Loucy (cell line): ENCODE results near the gene SLC9A3.
"Not testable (repeated sequence)": the region's sequence is repeated elsewhere in the genome, so short reads cannot be mapped to it uniquely, and the experiment has no call there.

Experiments used
- H2AFZ ChIP-seq: fragments of 200-600 bp; sonication (generic); 2 replicates; pipeline ENCODE4 v1.6.0; 2016; ENCODE audit warnings: antibody characterized with exemption, mild to moderate bottlenecking, low read length, moderate library complexity
- H3F3A ChIP-seq: fragments of 200-600 bp; 2 replicates; pipeline ENCODE4 v1.6.0; 2016; ENCODE audit warnings: antibody characterized with exemption, low read depth, mild to moderate bottlenecking
- H3K27me3 ChIP-seq: fragments of 200-600 bp; sonication (generic); 2 replicates; pipeline ENCODE4 v1.6.1; 2014; ENCODE audit warnings: low read length, mild to moderate bottlenecking; ENCODE audit not compliant: insufficient read depth, poor library complexity, severe bottlenecking
- H3K36me3 ChIP-seq: fragments of 200-600 bp; sonication (generic); 2 replicates; pipeline ENCODE4 v1.6.1; 2016; ENCODE audit warnings: low read length; ENCODE audit not compliant: insufficient read depth
- H3K4me1 ChIP-seq: fragments of 200-600 bp; sonication (generic); 2 replicates; pipeline ENCODE4 v1.5.1; 2014; ENCODE audit warnings: low read length, mild to moderate bottlenecking; ENCODE audit not compliant: insufficient read depth, poor library complexity, severe bottlenecking
- H3K4me2 ChIP-seq: fragments of 200-600 bp; sonication (generic); 2 replicates; pipeline ENCODE4 v1.6.0; 2014; ENCODE audit warnings: antibody characterized with exemption, low read length, low read depth, mild to moderate bottlenecking; ENCODE audit not compliant: poor library complexity, severe bottlenecking
- H3K4me3 ChIP-seq: fragments of 200-600 bp; sonication (generic); 2 replicates; pipeline ENCODE4 v1.5.1; 2014; ENCODE audit warnings: low read length, mild to moderate bottlenecking, mixed read lengths; ENCODE audit not compliant: poor library complexity, severe bottlenecking
- H3K79me2 ChIP-seq: fragments of 200-600 bp; sonication (generic); 2 replicates; pipeline ENCODE4 v1.6.1; 2014; ENCODE audit warnings: low read length; ENCODE audit not compliant: insufficient read depth
- H3K9ac ChIP-seq: fragments of 200-600 bp; sonication (generic); 2 replicates; pipeline ENCODE4 v1.6.0; 2014; ENCODE audit warnings: mild to moderate bottlenecking, low read depth, low read length, moderate library complexity; ENCODE audit not compliant: poor library complexity, severe bottlenecking
- H3K9me2 ChIP-seq: fragments of 200-600 bp; sonication (generic); replicated peaks from 2 replicates; pipeline ENCODE4 v1.6.1; 2016; ENCODE audit warnings: low read depth, low read length, mixed read lengths
- H3K9me3 ChIP-seq: fragments of 200-600 bp; sonication (generic); 2 replicates; pipeline ENCODE4 v1.6.1; 2014; ENCODE audit warnings: mild to moderate bottlenecking, antibody characterized with exemption, low read length, low read depth; ENCODE audit not compliant: insufficient read depth
- H4K20me1 ChIP-seq: fragments of 200-600 bp; sonication (generic); 2 replicates; pipeline ENCODE4 v1.6.0; 2014; ENCODE audit warnings: antibody characterized with exemption, low read length, mild to moderate bottlenecking; ENCODE audit not compliant: insufficient read depth, poor library complexity, severe bottlenecking
- CTCF ChIP-seq: fragments of 200-600 bp; sonication (generic); conservative IDR thresholded peaks from 2 replicates; pipeline ENCODE4 v1.5.1; 2014; ENCODE audit warnings: mild to moderate bottlenecking, antibody characterized with exemption, low read length
- EZH2phosphoT487 ChIP-seq: fragments of 200-600 bp; IDR thresholded peaks from 2 replicates; pipeline ENCODE4 v1.6.1; 2018; ENCODE audit warnings: antibody characterized with exemption, mild to moderate bottlenecking, moderate library complexity, borderline replicate concordance

The SLC9A3 gene

DNA sequence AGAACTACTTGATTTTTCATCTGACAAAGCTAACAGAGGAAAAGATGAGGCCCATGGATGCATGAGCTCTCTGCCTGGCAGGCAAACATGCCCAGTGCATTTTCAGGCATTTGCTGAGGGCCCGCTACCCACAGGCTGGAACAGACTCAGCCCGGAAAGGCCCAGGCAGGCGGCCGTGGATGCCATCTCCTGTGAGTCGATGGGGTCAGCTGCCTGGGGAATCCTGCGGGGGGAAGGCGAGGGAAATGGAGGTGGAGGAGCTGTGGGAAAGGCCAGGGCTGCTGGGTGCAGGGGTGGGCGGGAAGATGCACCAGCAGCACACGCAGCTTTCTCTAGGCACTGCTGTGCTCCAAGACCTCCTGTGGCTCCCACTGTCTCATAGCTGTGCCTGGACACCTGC lies 13.7 kb downstream of the SLC9A3 start:
- H3F3A ChIP-seq = no peaks in the 10 kb centered on the region
- H3K4me1 ChIP-seq = no peaks in the 10 kb centered on the region
- H3K4me3 ChIP-seq = no peak overlapping the region
- H3K4me2 ChIP-seq = no peak overlapping the region
- no peaks in the 10 kb centered on the region for H3K9me2 ChIP-seq
- H2AFZ ChIP-seq = no peak overlapping the region
- no peak for TF ChIP-seq EZH2phosphoT487
- no peak for TF ChIP-seq CTCF
- no peaks in the 10 kb centered on the region for H3K79me2 ChIP-seq
- no peak overlapping the region for H3K9ac ChIP-seq
- no peaks in the 10 kb centered on the region for H3K27me3 ChIP-seq
- no peaks in the 10 kb centered on the region for H3K9me3 ChIP-seq
- no peaks in the 10 kb centered on the region for H3K36me3 ChIP-seq
- H4K20me1 ChIP-seq = no peaks in the 10 kb centered on the region

DNA sequence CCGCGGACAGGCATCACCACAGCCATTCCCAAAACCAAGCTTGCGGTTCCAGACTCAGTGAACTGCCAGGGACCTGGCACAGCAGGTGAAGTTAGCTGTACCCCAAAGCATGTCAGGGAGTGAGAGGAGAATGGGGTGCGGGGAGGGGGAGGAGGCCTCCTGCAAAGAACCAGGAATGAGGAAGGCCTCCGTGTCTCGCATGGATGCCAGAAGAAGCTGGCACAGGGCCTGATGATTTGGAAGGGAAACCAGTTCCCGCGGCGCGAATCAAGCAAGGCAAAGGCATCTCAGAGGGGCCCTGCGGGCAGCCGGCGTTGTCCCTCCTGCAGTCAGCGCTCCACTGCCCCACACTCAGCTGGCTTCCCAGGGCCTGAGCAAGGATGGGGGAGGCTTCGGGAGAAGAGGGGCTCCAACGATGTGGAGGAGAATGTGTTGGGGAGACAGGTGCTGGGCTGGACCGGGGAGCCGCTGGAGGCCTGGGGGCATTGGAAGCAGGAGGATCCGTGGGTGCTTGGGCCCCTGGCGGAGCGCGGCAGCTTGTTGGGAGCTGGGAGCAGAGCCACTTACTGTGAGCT lies 14.6 kb downstream of the SLC9A3 start:
- Histone ChIP-seq H3K36me3 (no peaks in the 10 kb centered on the region), H3K9me3 (no peaks in the 10 kb centered on the region), H4K20me1 (no peaks in the 10 kb centered on the region), H3K9ac (no peak overlapping the region), H3F3A (no peaks in the 10 kb centered on the region), H3K4me2 (no peak overlapping the region), H3K9me2 (no peaks in the 10 kb centered on the region), H3K4me1 (no peaks in the 10 kb centered on the region), H3K4me3 (no peak overlapping the region), H3K79me2 (no peaks in the 10 kb centered on the region), H2AFZ (no peak overlapping the region), H3K27me3 (no peaks in the 10 kb centered on the region)
- TF ChIP-seq CTCF (no peak), EZH2phosphoT487 (no peak)

GRCh38 chr5:507986-508575 lies 16.2 kb downstream of the SLC9A3 start:
- not testable (repeated sequence) for H3K27me3 ChIP-seq

DNA sequence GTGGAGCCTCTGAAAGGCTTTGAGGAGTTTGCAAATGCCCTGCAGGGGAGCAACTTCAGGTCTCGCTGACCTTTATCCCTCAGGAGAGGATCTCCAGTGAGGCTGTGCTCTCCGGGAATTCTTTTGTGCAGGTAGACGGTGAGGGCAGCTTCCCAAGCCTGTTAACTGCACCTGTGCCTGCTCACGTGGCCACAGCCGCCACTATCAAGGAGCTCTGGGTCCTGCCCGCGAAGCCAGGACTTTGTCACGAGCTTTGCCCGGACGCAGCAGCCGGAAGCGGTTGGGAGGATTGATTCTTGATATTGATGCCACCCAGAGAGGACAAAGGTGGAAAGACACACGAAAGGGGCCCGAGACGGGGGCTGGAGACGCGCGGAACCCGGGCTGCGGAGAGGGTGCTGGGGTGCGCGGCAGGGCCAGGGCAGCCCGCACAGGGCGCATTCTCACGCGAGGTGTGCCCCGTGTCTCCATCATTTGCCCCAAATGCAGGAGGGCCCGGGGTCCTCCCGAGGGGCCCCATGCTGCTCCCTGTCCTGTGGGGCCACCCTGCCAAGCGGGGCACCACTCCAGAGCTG lies 18.2 kb downstream of the SLC9A3 start:
- Histone ChIP-seq H3K27me3 (no peaks in the 10 kb centered on the region), H3K79me2 (no peaks in the 10 kb centered on the region), H3K9ac (no peak overlapping the region), H3K4me1 (no peaks in the 10 kb centered on the region), H3K4me3 (no peak overlapping the region), H2AFZ (no peak overlapping the region), H3K36me3 (no peaks in the 10 kb centered on the region), H3K9me3 (no peaks in the 10 kb centered on the region), H3K4me2 (no peak overlapping the region), H4K20me1 (no peaks in the 10 kb centered on the region), H3K9me2 (no peaks in the 10 kb centered on the region), H3F3A (no peaks in the 10 kb centered on the region)
- no peak for TF ChIP-seq EZH2phosphoT487
- TF ChIP-seq CTCF = no peak

More at GRCh38 chr5:507986-508575, 16.2 kb downstream of the SLC9A3 start:
- H3K4me1 ChIP-seq, H3K4me2 ChIP-seq, H3K79me2 ChIP-seq, H3K9me2 ChIP-seq, H3K4me3 ChIP-seq, H3K36me3 ChIP-seq, H4K20me1 ChIP-seq, H3K9me3 ChIP-seq, H2AFZ ChIP-seq, H3K9ac ChIP-seq, H3F3A ChIP-seq: not testable (repeated sequence)
